Uterus (tissue), 4 donors: Measurements from ENCODE around the gene HUNK. TPM values are rescaled to one million over a fixed set of nuclear protein-coding genes. Genes with fewer than 3 reads are reported as not detected.

Experiments
- DNase-seq, 2 donors: peaks; one replicate each; pipeline ENCODE4 v3.0.0-alpha.2; 2019 to 2020
- H3K27ac ChIP-seq, 2 donors: fragments of 200-600 bp; sonication (generic); 1 replicate in 1 of 2; 2 replicates in 1 of 2; pipeline ENCODE4 v1.5.1; 2016 to 2018
- H3K27me3 ChIP-seq, 2 donors: fragments of 200-600 bp; sonication (generic); one replicate each; pipeline ENCODE4 v1.5.1; 2018 to 2019; ENCODE audit warnings: control low read depth in 1 of 2
- H3K36me3 ChIP-seq, 2 donors: fragments of 200-600 bp; sonication (generic); one replicate each; pipeline ENCODE4 v1.5.1; 2019; ENCODE audit warnings: control low read depth in 1 of 2
- H3K4me1 ChIP-seq, 2 donors: fragments of 200-600 bp; sonication (generic); one replicate each; pipeline ENCODE4 v1.5.1; 2018 to 2019; ENCODE audit warnings: control low read depth in 1 of 2
- H3K4me3 ChIP-seq, 2 donors: fragments of 200-600 bp; sonication (generic); 1 replicate in 1 of 2; 2 replicates in 1 of 2; pipeline ENCODE4 v1.5.1; 2018 to 2019; ENCODE audit warnings: mild to moderate bottlenecking in 1 of 2
- H3K9me3 ChIP-seq, 2 donors: fragments of 200-600 bp; sonication (generic); one replicate each; pipeline ENCODE4 v1.5.1; 2019; ENCODE audit warnings: control low read depth in 1 of 2
- POLR2A ChIP-seq, 2 donors: fragments of 450-650 bp; IDR thresholded peaks; one replicate each; pipeline ENCODE4 v1.6.1; 2016; ENCODE audit warnings: antibody characterized with exemption in 2 of 2, mild to moderate bottlenecking in 1 of 2, moderate library complexity in 1 of 2
- intact Hi-C: fragments of 100-400 bp; cut with DNase I; formaldehyde crosslinking; loops from one replicate; pipeline ENCODE4 v1.15.1; 2023; ENCODE audit warnings: low total_unique reads
- total RNA-seq, 4 donors: library from RNA; depleted of rRNA in 3 of 4; stranded (reverse); fragments of >200 nt in 3 of 4; gene quantifications; one replicate each; pipeline versions ENCODE4 v1.1.0 to v1.2.4, GENCODE V29; 2014 to 2023
- TF ChIP-seq, protein P1 (sequence below), 4 experiments: fragments of 200-600 bp in 2 of 4; fragments of 450-650 bp in 2 of 4; sonication (generic) in 2 of 4; IDR thresholded peaks; one replicate each; pipeline ENCODE4 v1.5.1; 2016 to 2019; ENCODE audit warnings: antibody characterized with exemption in 4 of 4, mild to moderate bottlenecking in 2 of 4, moderate library complexity in 1 of 4
- donor health status: DM: yes; HTN: yes; CAD: no.

HUNK gene
- total RNA-seq, 4 donors from 2014 or later = 1.5 to 8.8 (median 4.6) TPM

DNA sequence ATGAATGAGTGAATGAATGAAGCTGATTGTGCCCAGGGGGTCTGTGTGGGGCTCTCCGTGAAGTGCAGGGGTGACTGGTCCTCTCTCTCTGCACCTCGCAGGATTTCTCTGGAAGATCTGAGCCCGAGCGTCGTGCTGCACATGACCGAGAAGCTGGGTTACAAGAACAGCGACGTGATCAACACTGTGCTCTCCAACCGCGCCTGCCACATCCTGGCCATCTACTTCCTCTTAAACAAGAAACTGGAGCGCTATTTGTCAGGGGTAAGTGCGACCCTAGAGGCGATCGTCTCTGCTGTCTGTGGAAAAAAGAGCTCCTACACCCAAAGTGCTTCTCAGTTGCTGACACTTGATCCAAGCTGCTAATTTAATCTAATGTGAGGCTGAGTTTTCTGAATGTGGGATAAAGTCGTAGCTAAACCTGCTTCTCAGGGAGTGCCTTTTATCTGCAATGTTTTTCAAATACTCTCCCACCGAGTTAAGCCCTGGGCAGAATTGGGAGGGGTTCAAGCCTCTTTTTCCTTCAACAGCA is 101.7 kb downstream of the HUNK start:
- H3K36me3 ChIP-seq = no peaks in the 10 kb centered on the region
- no peak overlapping the region for H3K4me3 ChIP-seq
- no peak for DNase-seq
- H3K9me3 ChIP-seq = no peaks in the 10 kb centered on the region
- intact Hi-C loops = no loop called here
- TF ChIP-seq POLR2A (IDR thresholded peaks at IDR 0.05) = no peak
- TF ChIP-seq, protein P1, sequence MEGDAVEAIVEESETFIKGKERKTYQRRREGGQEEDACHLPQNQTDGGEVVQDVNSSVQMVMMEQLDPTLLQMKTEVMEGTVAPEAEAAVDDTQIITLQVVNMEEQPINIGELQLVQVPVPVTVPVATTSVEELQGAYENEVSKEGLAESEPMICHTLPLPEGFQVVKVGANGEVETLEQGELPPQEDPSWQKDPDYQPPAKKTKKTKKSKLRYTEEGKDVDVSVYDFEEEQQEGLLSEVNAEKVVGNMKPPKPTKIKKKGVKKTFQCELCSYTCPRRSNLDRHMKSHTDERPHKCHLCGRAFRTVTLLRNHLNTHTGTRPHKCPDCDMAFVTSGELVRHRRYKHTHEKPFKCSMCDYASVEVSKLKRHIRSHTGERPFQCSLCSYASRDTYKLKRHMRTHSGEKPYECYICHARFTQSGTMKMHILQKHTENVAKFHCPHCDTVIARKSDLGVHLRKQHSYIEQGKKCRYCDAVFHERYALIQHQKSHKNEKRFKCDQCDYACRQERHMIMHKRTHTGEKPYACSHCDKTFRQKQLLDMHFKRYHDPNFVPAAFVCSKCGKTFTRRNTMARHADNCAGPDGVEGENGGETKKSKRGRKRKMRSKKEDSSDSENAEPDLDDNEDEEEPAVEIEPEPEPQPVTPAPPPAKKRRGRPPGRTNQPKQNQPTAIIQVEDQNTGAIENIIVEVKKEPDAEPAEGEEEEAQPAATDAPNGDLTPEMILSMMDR (IDR thresholded peaks at IDR 0.05) = no peak
- H3K27ac ChIP-seq = no peak overlapping the region
- no peaks in the 10 kb centered on the region for H3K4me1 ChIP-seq
- H3K27me3 ChIP-seq = no peaks in the 10 kb centered on the region

DNA sequence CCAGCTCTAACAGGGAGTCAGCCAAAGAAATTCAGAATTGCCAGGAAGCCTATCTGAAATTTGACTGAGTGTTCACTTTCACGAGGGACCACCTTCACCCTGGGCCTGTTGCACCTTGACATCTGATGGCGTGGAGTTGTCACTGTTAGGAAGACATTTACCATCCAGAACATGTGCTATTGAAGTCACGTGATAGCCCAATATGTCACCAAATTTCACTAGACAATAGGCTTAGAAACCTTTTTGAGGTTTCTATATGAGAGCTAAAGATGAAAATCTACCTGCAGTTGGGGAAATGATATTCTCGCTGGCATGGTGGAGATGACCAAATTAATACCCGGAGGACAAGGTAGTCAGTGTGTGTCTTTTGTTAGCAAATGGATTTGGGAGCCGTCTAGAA is 102.7 kb downstream of the HUNK start:
- Histone ChIP-seq H3K27ac (no peak overlapping the region), H3K9me3 (no peaks in the 10 kb centered on the region), H3K36me3 (no peaks in the 10 kb centered on the region), H3K4me1 (no peaks in the 10 kb centered on the region), H3K27me3 (no peaks in the 10 kb centered on the region), H3K4me3 (no peak overlapping the region)
- TF ChIP-seq, protein P1 (IDR thresholded peaks at IDR 0.05) = no peak
- TF ChIP-seq POLR2A (IDR thresholded peaks at IDR 0.05) = no peak
- intact Hi-C loops = no loop called here
- no peak for DNase-seq

DNA sequence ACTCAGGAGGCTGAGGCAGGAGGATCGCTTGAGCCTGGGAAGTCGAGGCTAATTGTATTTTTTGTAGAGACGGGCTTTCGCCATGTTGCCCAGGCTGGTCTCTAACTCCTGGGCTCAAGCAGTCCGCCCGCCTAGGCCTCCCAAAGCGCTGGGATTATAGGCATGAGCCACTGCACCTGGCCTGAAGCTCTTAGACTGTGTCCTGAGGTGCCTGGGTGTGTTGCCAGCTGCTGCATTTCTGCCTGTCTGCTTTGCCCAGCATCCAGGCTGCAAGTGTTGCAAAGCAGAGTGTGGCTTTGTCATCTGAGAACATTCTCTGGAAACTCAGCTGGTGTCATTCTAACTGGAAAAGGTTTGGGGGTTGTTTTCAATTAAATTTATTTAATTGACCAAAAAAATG is 105.0 kb downstream of the HUNK start:
- H3K27ac ChIP-seq = no peak overlapping the region
- no peaks in the 10 kb centered on the region for H3K36me3 ChIP-seq
- TF ChIP-seq POLR2A (IDR thresholded peaks at IDR 0.05) = no peak
- TF ChIP-seq, protein P1 (IDR thresholded peaks at IDR 0.05) = no peak
- no peaks in the 10 kb centered on the region for H3K4me1 ChIP-seq
- no peak overlapping the region for H3K4me3 ChIP-seq
- no peaks in the 10 kb centered on the region for H3K27me3 ChIP-seq
- intact Hi-C loops = no loop called here
- no peak for DNase-seq
- no peaks in the 10 kb centered on the region for H3K9me3 ChIP-seq

DNA sequence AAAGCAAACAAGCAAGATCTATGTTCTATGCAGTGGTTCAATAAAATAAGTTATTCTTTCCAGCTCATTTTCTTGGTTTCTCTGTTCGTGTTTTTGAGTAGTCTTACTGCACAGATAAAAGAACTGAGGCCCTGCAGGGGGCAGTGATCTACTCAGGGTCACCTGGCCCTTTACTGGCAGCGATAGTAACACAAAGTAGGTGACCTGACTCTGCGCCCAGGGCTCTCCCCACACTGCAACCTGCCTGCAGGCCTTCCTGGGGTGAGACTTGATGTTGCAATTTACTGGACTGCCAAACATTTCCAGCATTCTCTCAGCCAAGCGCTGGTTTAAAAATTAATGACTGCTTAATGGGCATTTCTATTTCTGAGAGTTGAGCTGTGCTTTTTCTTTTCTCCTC is 110.3 kb downstream of the HUNK start:
- intact Hi-C loops = no loop called here
- Histone ChIP-seq H3K4me1 (no peaks in the 10 kb centered on the region), H3K4me3 (no peak overlapping the region), H3K36me3 (no peaks in the 10 kb centered on the region), H3K27ac (no peak overlapping the region), H3K27me3 (no peaks in the 10 kb centered on the region), H3K9me3 (no peaks in the 10 kb centered on the region)
- TF ChIP-seq, protein P1 (IDR thresholded peaks at IDR 0.05) = no peak
- TF ChIP-seq POLR2A (IDR thresholded peaks at IDR 0.05) = no peak
- DNase-seq = no peak

DNA sequence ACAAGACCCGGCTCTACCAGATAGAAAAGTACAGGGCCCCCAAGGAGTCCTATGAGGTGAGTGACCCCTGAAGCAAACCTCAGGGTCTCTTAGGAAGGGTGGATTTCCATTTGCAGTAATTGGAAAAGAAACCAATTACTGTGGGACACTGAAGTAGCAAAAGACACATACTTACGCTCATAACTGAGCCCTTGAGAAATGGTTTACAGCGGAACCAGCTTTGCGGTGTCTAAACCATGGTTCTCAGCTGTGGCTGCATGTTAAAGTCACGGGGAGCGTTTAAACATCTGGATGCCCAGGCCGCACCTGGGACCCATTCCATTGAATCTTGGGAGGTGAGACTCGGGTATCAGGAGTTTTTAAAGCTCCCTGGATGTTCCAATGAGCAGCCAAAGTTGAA is 110.7 kb downstream of the HUNK start:
- Histone ChIP-seq H3K27ac (no peak overlapping the region), H3K27me3 (no peaks in the 10 kb centered on the region), H3K4me3 (no peak overlapping the region), H3K9me3 (no peaks in the 10 kb centered on the region), H3K4me1 (no peaks in the 10 kb centered on the region), H3K36me3 (no peaks in the 10 kb centered on the region)
- intact Hi-C loops = no loop called here
- no peak for DNase-seq
- TF ChIP-seq, protein P1 (IDR thresholded peaks at IDR 0.05) = no peak
- no peak for TF ChIP-seq POLR2A (IDR thresholded peaks at IDR 0.05)
